ENCODE results near the gene TNNT2.

The TNNT2 gene

DNA sequence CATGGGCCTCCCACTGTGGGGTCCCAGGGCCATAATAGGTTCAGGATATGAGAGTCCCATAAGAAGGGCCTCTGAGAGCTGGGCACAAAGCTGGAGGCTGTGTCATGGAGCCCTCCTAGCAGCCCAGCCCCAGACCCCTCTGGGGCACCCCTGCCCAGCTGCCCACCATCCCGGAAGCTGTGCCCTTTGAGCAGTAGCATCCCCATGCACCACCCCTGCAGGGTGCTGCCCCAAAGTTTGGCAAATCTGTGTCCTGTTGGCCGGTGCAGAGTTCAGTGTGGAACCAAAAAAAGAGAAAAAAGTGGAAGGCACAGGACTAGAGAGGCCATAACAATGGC is 17.6 kb downstream of the TNNT2 start:
- Histone ChIP-seq H3K36me3 (ENCODE audit: control insufficient read depth, insufficient read depth, low read length) (no peaks in the 10 kb centered on the region), H3K4me3 (replicated peaks; ENCODE audit: low read depth, low read length) (no peak overlapping the region), H3K27me3 (replicated peaks; ENCODE audit: control insufficient read depth, insufficient read depth, low read length) (peaks cover 3% of the 10 kb centered on the region)
- DNase-seq (ENCODE audit: extremely low read depth, insufficient read length), result no peak
- TF ChIP-seq, protein P1, sequence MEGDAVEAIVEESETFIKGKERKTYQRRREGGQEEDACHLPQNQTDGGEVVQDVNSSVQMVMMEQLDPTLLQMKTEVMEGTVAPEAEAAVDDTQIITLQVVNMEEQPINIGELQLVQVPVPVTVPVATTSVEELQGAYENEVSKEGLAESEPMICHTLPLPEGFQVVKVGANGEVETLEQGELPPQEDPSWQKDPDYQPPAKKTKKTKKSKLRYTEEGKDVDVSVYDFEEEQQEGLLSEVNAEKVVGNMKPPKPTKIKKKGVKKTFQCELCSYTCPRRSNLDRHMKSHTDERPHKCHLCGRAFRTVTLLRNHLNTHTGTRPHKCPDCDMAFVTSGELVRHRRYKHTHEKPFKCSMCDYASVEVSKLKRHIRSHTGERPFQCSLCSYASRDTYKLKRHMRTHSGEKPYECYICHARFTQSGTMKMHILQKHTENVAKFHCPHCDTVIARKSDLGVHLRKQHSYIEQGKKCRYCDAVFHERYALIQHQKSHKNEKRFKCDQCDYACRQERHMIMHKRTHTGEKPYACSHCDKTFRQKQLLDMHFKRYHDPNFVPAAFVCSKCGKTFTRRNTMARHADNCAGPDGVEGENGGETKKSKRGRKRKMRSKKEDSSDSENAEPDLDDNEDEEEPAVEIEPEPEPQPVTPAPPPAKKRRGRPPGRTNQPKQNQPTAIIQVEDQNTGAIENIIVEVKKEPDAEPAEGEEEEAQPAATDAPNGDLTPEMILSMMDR (IDR thresholded peaks at IDR 0.05; ENCODE audit: insufficient read depth, low read length, poor library complexity, severe bottlenecking), result no peak

DNA sequence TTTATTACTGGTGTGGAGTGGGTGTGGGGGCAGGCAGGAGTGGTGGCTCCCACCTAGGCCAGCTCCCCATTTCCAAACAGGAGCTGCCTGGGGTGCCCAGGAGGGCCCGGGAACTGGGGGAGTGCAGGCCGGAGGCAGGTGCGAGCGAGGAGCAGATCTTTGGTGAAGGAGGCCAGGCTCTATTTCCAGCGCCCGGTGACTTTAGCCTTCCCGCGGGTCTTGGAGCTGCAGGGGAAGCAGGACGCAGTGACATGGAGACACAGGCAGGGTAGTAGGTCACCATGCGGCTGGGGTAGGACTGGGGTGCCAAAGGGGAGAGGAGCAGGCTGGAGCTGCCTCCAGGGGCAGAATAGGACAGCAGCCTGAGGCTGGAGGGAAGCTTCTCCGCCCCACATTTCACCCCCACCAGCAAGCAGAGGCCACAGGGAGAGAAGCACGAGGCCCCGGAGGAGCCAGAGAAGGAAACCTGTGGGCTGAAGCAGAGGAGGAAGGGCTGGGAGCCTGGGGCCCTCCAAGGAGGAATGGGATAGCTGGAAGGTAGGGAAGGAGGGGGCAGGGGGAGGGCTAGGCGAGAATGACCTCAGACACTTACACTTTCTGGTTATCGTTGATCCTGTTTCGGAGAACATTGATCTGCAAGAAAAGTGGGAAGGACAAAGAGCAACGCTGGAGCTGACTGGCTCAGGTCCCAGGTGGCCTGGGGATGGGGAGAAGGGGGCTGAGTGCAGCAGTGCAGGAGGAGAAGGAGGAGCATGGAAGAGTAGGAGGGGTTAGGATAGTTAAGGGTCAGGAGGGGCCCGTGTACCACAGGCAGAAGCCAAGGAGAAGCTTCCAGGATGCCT is 18.2 kb downstream of the TNNT2 start:
- no peak for DNase-seq (ENCODE audit: extremely low read depth, insufficient read length)
- Histone ChIP-seq H3K4me3 (replicated peaks; ENCODE audit: low read depth, low read length) (no peak overlapping the region), H3K27me3 (replicated peaks; ENCODE audit: control insufficient read depth, insufficient read depth, low read length) (peaks cover 3% of the 10 kb centered on the region), H3K36me3 (ENCODE audit: control insufficient read depth, insufficient read depth, low read length) (no peaks in the 10 kb centered on the region)
- TF ChIP-seq, protein P1 (IDR thresholded peaks at IDR 0.05; ENCODE audit: insufficient read depth, low read length, poor library complexity, severe bottlenecking), result no peak

DNA sequence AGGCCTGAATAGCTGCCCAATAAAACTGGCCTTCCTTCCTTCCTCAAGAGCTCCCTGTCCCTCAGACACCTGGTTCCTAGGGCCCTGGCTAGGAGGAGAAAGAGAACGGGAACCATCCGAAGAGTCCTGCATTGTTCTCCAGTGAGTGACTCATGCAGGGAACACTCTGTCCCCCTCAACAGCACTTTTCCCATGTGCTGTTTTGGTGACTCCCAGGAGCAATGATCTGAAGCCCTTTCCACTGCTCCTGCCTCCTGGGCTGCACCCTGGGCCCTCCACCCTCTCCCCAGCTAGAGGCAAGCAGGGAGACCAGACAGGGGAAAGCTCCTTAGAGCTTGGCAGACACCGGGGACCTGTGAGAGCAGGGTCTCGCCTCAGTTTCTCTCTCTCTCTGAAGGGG is 18.9 kb downstream of the TNNT2 start:
- peaks cover 3% of the 10 kb centered on the region for H3K27me3 ChIP-seq (replicated peaks; ENCODE audit: control insufficient read depth, insufficient read depth, low read length)
- no peak for DNase-seq (ENCODE audit: extremely low read depth, insufficient read length)
- TF ChIP-seq, protein P1 (IDR thresholded peaks at IDR 0.05; ENCODE audit: insufficient read depth, low read length, poor library complexity, severe bottlenecking), result no peak
- H3K4me3 ChIP-seq (replicated peaks; ENCODE audit: low read depth, low read length), result no peak overlapping the region
- no peaks in the 10 kb centered on the region for H3K36me3 ChIP-seq (ENCODE audit: control insufficient read depth, insufficient read depth, low read length)

DNA sequence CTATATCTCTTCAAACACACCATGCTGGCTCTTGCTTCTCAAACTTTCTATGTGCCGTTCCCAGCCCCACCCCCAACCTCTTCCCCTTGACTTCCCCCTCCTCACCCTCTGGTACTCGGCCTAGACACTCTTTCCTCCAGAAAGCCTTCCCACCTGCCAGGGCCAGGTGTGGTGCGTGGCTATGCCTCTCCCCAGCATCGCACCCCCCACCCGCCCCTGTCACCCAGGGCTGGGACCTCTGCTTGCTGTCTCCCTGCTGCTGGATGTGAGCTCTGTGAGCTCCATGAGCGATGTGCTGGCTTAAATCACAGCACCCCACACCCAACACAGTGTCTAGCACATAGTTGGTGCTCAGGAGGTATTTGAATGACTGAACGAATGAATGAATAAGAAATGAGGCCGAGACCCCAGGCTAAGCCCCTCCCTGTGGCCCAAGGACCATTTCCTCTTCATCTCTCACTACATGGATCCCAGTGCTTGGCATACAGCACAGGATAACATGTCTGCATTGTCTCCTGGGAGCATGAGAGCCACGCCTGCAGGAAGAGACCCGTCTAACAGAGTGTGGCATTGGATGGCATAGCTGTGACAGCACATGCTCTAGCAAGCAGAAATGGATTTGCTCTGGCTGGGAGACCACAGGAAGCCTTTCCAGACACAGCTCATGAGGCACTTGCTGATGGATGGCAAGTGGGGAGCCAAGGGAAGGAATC is 19.7 kb downstream of the TNNT2 start:
- no peak for DNase-seq (ENCODE audit: extremely low read depth, insufficient read length)
- H3K4me3 ChIP-seq (replicated peaks; ENCODE audit: low read depth, low read length), result no peak overlapping the region
- H3K36me3 ChIP-seq (ENCODE audit: control insufficient read depth, insufficient read depth, low read length), result no peaks in the 10 kb centered on the region
- TF ChIP-seq, protein P1 (IDR thresholded peaks at IDR 0.05; ENCODE audit: insufficient read depth, low read length, poor library complexity, severe bottlenecking), result no peak
- peaks cover 3% of the 10 kb centered on the region for H3K27me3 ChIP-seq (replicated peaks; ENCODE audit: control insufficient read depth, insufficient read depth, low read length)

DNA sequence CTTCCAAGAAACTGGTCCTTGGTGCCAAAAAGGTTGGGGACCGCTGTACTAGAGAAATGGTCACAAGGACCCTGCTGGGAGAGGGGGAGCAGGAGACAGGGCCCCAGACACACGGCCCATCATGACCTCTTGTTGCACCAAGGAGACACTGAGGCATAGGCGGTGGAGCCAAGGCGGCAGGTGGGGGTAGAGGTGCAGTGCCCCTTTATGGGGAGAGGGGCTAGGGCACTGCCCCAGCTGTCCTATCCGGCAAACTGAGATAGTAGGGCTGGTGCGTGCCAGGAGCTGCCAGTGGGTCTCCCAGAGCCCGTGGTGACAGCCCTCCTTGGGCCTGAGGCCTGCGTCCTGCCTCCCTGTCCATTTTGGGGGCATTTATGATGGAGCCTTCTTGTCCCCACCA is 20.3 kb downstream of the TNNT2 start:
- TF ChIP-seq, protein P1 (IDR thresholded peaks at IDR 0.05; ENCODE audit: insufficient read depth, low read length, poor library complexity, severe bottlenecking), result no peak
- Histone ChIP-seq H3K4me3 (replicated peaks; ENCODE audit: low read depth, low read length) (no peak overlapping the region), H3K27me3 (replicated peaks; ENCODE audit: control insufficient read depth, insufficient read depth, low read length) (peaks cover 3% of the 10 kb centered on the region), H3K36me3 (ENCODE audit: control insufficient read depth, insufficient read depth, low read length) (no peaks in the 10 kb centered on the region)
- DNase-seq (ENCODE audit: extremely low read depth, insufficient read length), result no peak

Measured in GM06990 (cell line).